Stimulated activated effector memory CD8-positive, alpha-beta T cell treated with anti-CD3 and anti-CD28 coated beads, Interleukin-12 subunit alpha, Interleukin-12 subunit beta, amount 100 ng/mL, for 72 hours (primary cell): ENCODE measurements around the gene PIN4.

Experiments used
- ATAC-seq: fragments of 150-1000 bp; cut with Tn5 transposase; 2 replicates; pipeline ENCODE4 v1.10.0; 2021
- DNase-seq, 2 donors: peaks; one replicate each; pipeline ENCODE4 v3.0.0; 2021 to 2022; ENCODE audit warnings: low spot score in 2 of 2
- H3K27ac Mint-ChIP-seq: one replicate; pipeline ENCODE4 v1.8.0; 2022; ENCODE audit warnings: mild to moderate bottlenecking, mixed read lengths
- H3K36me3 Mint-ChIP-seq: one replicate; pipeline ENCODE4 v1.8.0; 2022; ENCODE audit warnings: mild to moderate bottlenecking, mixed read lengths
- H3K4me1 Mint-ChIP-seq: one replicate; pipeline ENCODE4 v1.8.0; 2022; ENCODE audit warnings: mixed read lengths
- H3K4me3 Mint-ChIP-seq: one replicate; pipeline ENCODE4 v1.8.0; 2022; ENCODE audit warnings: mild to moderate bottlenecking, mixed read lengths
- H3K9me3 Mint-ChIP-seq: one replicate; pipeline ENCODE4 v1.8.0; 2022; ENCODE audit warnings: mixed read lengths

Gene PIN4

GRCh38 chrX:72238183-72238582 is 56.6 kb downstream of the PIN4 start:
- Mint-ChIP-seq H3K4me3 (peak overlapping the region; percentile 71), H3K4me1 (peaks cover 6% of the 10 kb centered on the region), H3K36me3 (peaks cover 6% of the 10 kb centered on the region), H3K9me3 (no peaks in the 10 kb centered on the region), H3K27ac (no peak overlapping the region)
- DNase-seq (no peak), ATAC-seq (no peak)

- peaks cover 6% of the 10 kb centered on the region for H3K36me3 Mint-ChIP-seq
- no peak within 1 kb of the TSS for H3K27ac Mint-ChIP-seq
- DNase-seq (peak; percentile 68 to 87), ATAC-seq (peak; percentile 98)
- H3K4me1 Mint-ChIP-seq, result peaks cover 6% of the 10 kb centered on the region
- peak within 1 kb of the TSS; percentile 71 for H3K4me3 Mint-ChIP-seq
- H3K9me3 Mint-ChIP-seq, result no peaks in the 10 kb centered on the region
Observed at GRCh38 chrX:72238721-72239475, 57.3 kb downstream of the PIN4 start, which contains the start of gene ERCC6L. TSS of gene ERCC6L (minus strand) at chrX:72239027. CDS start at chrX:72238911, 116 bp downstream.

- Mint-ChIP-seq H3K36me3 (peaks cover 6% of the 10 kb centered on the region), H3K27ac (no peak overlapping the region), H3K4me1 (peaks cover 6% of the 10 kb centered on the region), H3K4me3 (no peak overlapping the region), H3K9me3 (no peaks in the 10 kb centered on the region)
- DNase-seq (no peak), ATAC-seq (no peak)
Observed at GRCh38 chrX:72240976-72241375, 59.4 kb downstream of the PIN4 start.

GRCh38 chrX:72243472-72243871 is 61.9 kb downstream of the PIN4 start:
- H3K9me3 Mint-ChIP-seq, result no peaks in the 10 kb centered on the region
- peaks cover under 1% of the 10 kb centered on the region for H3K4me1 Mint-ChIP-seq
- H3K36me3 Mint-ChIP-seq, result peaks cover under 1% of the 10 kb centered on the region
- no peak overlapping the region for H3K27ac Mint-ChIP-seq
- DNase-seq, result no peak
- ATAC-seq, result no peak
- H3K4me3 Mint-ChIP-seq, result no peak overlapping the region

- Mint-ChIP-seq H3K9me3 (no peaks in the 10 kb centered on the region), H3K36me3 (no peaks in the 10 kb centered on the region), H3K4me3 (no peak overlapping the region), H3K27ac (no peak overlapping the region), H3K4me1 (no peaks in the 10 kb centered on the region)
- DNase-seq (peak; percentile 6 to 67), ATAC-seq (peak; percentile 36)
Observed at GRCh38 chrX:72245461-72246089, 64.0 kb downstream of the PIN4 start.

GRCh38 chrX:72247206-72247942 is 65.8 kb downstream of the PIN4 start:
- DNase-seq (no peak), ATAC-seq (no peak)
- Mint-ChIP-seq H3K27ac (no peak overlapping the region), H3K36me3 (no peaks in the 10 kb centered on the region), H3K4me3 (no peak overlapping the region), H3K9me3 (no peaks in the 10 kb centered on the region), H3K4me1 (no peaks in the 10 kb centered on the region)
